Mesothelial cell of epicardium (in vitro differentiated cells): Measurements from ENCODE around the gene XYLT1. TPM values are rescaled to one million over a fixed set of nuclear protein-coding genes. Genes with fewer than 3 reads are reported as not detected.
"Not testable (repeated sequence)": the region's sequence is repeated elsewhere in the genome, so short reads cannot be mapped to it uniquely, and the experiment has no call there.

Source experiments
- DNase-seq, 2 experiments: peaks; one replicate each; pipeline ENCODE4 v3.0.0; 2021; ENCODE audit warnings: low spot score in 2 of 2; ENCODE audit not compliant: unreplicated experiment in 2 of 2
- H3K27ac Mint-ChIP-seq: 2 replicates; pipeline ENCODE4 v1.8.0; 2021; ENCODE audit warnings: mixed read lengths
- H3K27me3 Mint-ChIP-seq: 2 replicates; pipeline ENCODE4 v1.8.0; 2021; ENCODE audit warnings: low read depth, mixed read lengths
- H3K36me3 Mint-ChIP-seq: 2 replicates; pipeline ENCODE4 v1.8.0; 2021; ENCODE audit warnings: mixed read lengths
- H3K4me1 Mint-ChIP-seq: 2 replicates; pipeline ENCODE4 v1.8.0; 2021; ENCODE audit warnings: mixed read lengths
- H3K4me3 Mint-ChIP-seq: 2 replicates; pipeline ENCODE4 v1.8.0; 2021; ENCODE audit warnings: mild to moderate bottlenecking, moderate library complexity, mixed read lengths
- H3K9me3 Mint-ChIP-seq: 2 replicates; pipeline ENCODE4 v1.8.0; 2021; ENCODE audit warnings: mixed read lengths
- total RNA-seq: library from RNA; stranded (reverse); gene quantifications from 3 replicates; pipeline ENCODE4 v1.2.1, GENCODE V29; 2021
- TF ChIP-seq, protein P1 (sequence below): fragments of 200-600 bp; sonication (generic); IDR thresholded peaks from one replicate; pipeline ENCODE4 v1.5.0; 2021; ENCODE audit warnings: antibody characterized with exemption; ENCODE audit not compliant: unreplicated experiment

XYLT1 gene
- total RNA-seq, 1 donor from 2014 or later = 15.2 TPM

DNA sequence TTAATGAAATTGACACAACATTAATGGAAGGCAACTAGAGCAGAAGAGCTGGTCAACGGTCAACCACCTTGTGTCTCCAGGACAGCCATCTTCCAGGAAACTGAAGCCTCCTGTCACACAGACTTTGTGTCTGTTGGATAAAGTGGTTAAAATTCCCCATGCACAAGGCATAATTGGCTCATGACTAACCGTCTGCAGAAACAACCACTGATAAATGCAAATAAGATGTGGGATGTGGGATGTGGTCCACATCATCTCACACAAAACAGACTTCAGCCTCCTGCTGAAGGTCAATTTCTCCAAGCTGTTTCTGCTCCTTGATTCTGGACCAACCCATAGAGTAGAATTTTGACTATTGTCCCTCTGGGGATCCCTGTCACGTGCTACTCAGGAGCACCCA lies 26.9 kb upstream of the XYLT1 start:
- peaks cover 20% of the 10 kb centered on the region for H3K27me3 Mint-ChIP-seq
- H3K4me1 Mint-ChIP-seq = no peaks in the 10 kb centered on the region
- no peak overlapping the region for H3K4me3 Mint-ChIP-seq
- TF ChIP-seq, protein P1, sequence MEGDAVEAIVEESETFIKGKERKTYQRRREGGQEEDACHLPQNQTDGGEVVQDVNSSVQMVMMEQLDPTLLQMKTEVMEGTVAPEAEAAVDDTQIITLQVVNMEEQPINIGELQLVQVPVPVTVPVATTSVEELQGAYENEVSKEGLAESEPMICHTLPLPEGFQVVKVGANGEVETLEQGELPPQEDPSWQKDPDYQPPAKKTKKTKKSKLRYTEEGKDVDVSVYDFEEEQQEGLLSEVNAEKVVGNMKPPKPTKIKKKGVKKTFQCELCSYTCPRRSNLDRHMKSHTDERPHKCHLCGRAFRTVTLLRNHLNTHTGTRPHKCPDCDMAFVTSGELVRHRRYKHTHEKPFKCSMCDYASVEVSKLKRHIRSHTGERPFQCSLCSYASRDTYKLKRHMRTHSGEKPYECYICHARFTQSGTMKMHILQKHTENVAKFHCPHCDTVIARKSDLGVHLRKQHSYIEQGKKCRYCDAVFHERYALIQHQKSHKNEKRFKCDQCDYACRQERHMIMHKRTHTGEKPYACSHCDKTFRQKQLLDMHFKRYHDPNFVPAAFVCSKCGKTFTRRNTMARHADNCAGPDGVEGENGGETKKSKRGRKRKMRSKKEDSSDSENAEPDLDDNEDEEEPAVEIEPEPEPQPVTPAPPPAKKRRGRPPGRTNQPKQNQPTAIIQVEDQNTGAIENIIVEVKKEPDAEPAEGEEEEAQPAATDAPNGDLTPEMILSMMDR = no peak
- no peak overlapping the region for H3K27ac Mint-ChIP-seq
- no peaks in the 10 kb centered on the region for H3K36me3 Mint-ChIP-seq
- H3K9me3 Mint-ChIP-seq = no peaks in the 10 kb centered on the region
- DNase-seq = no peak

DNA sequence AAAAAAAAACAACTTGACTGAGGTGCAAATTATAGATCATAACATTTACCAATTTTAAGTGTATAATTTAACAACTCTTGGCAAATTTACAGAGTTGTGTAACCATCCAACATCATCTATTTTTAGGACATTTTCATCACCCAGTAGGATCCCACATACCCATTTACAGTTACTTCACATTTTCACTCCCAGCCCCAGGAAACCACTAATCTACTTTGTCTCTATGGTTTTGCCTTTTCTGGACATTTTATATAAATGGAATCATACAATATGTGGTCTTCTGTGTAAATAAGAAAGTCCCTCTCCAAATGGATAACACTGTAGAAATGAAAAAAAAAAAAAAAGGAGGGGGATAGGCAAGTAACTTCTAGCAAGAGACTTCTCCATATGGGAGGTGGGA lies 26.1 kb upstream of the XYLT1 start:
- DNase-seq = no peak
- no peak overlapping the region for H3K27ac Mint-ChIP-seq
- TF ChIP-seq, protein P1 = no peak
- H3K36me3 Mint-ChIP-seq = no peaks in the 10 kb centered on the region
- peaks cover 20% of the 10 kb centered on the region for H3K27me3 Mint-ChIP-seq
- no peak overlapping the region for H3K4me3 Mint-ChIP-seq
- H3K9me3 Mint-ChIP-seq = no peaks in the 10 kb centered on the region
- H3K4me1 Mint-ChIP-seq = no peaks in the 10 kb centered on the region

DNA sequence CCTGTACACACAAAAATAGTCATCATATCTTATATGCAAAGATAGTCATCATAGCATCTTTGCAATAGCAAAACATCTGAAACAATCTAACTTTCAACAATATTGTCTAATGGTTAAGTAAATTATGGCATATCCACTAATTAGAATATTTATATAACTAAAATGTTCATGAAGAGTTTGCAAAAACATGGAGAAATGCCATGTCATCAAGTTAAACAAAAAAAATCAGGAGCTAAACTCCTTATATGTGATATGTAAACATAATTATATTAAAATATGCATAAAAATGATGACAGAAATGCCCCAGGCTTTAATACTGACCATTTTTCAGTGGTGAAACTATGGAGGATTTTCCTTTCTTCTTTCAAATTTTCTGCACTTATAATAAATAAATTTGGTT lies 22.3 kb upstream of the XYLT1 start:
- H3K9me3 Mint-ChIP-seq = no peaks in the 10 kb centered on the region

DNA sequence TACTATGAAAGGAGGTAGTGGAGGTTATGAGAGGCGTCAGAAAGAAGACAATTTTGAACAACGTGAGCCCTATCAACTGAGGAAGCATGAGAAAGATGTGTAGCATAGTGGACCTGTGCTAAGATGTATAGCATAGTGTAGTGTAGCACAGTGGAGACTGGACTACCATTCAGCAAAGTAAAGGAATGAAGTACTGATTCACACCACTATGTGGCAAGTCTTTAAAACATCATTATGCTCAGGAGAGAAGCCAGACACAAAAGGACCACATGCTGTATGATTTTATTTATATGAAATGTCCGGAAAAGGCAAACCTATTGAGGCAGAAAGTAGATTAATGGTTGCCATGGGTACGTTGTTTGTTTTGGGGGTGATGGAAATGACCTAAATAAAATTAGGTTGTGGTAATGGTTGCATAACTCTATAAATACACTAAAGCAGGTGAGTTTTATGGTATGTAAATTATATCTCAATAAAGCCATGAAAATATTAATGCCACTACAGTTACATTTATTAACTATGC lies 20.4 kb upstream of the XYLT1 start:
- DNase-seq = no peak
- no peak overlapping the region for H3K27ac Mint-ChIP-seq
- TF ChIP-seq, protein P1 = no peak
- peaks cover 5% of the 10 kb centered on the region for H3K27me3 Mint-ChIP-seq
- no peaks in the 10 kb centered on the region for H3K4me1 Mint-ChIP-seq
- no peak overlapping the region for H3K4me3 Mint-ChIP-seq
- no peaks in the 10 kb centered on the region for H3K9me3 Mint-ChIP-seq
- H3K36me3 Mint-ChIP-seq = no peaks in the 10 kb centered on the region

More for the DNA sequence above, 22.3 kb upstream of the XYLT1 start:
- peaks cover 17% of the 10 kb centered on the region for H3K27me3 Mint-ChIP-seq
- no peaks in the 10 kb centered on the region for H3K4me1 Mint-ChIP-seq
- no peak overlapping the region for H3K27ac Mint-ChIP-seq
- H3K4me3 Mint-ChIP-seq = no peak overlapping the region
- H3K36me3 Mint-ChIP-seq = no peaks in the 10 kb centered on the region
- DNase-seq = no peak
- TF ChIP-seq, protein P1 = no peak

DNA sequence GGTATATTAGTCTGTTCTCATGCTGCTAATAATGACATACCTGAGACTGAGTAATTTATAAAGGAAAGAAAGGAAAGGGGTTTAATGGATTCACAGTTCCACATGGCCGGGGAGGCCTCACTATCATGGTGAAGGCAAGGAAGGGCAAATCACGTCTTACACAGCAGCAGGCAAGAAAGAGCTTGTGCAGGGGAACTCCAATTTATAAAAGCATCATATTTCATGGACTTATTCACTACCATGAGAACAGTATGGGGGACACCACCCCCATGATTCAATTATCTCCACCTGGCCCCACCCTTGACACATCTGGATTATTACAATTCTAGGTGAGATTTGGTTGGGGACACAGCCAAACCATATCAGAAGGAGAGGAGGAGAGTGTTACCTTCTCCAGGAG lies 17.7 kb upstream of the XYLT1 start:
- Mint-ChIP-seq H3K4me3 (no peak overlapping the region), H3K9me3 (no peaks in the 10 kb centered on the region), H3K27ac (no peak overlapping the region), H3K4me1 (peaks cover under 1% of the 10 kb centered on the region), H3K36me3 (no peaks in the 10 kb centered on the region), H3K27me3 (no peaks in the 10 kb centered on the region)
- TF ChIP-seq, protein P1 = no peak
- DNase-seq = no peak

DNA sequence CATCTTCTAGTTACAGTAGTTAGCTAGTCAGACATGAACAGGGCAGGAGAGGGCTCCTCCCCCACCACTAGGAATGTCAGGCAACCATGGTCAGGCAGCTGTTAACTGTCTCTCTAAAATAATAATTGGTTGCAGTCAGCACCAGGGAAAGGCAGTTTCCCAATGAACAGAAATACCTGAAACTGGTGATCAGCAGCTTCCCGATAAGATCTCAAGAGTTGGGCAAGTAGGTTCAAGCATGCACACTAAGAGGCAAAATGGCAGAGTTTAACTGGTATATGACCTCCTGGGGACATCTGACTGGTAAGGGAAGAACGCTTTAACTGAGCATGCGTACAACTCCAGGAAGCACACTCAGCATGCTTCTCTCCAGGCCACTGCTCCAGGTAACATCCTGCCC lies 12.6 kb upstream of the XYLT1 start:
- Mint-ChIP-seq H3K9me3 (peaks cover 13% of the 10 kb centered on the region), H3K36me3 (no peaks in the 10 kb centered on the region), H3K27me3 (no peaks in the 10 kb centered on the region), H3K4me1 (peaks cover 11% of the 10 kb centered on the region), H3K27ac (peak overlapping the region; percentile 66), H3K4me3 (no peak overlapping the region)
- TF ChIP-seq, protein P1 = no peak
- DNase-seq = no peak

DNA sequence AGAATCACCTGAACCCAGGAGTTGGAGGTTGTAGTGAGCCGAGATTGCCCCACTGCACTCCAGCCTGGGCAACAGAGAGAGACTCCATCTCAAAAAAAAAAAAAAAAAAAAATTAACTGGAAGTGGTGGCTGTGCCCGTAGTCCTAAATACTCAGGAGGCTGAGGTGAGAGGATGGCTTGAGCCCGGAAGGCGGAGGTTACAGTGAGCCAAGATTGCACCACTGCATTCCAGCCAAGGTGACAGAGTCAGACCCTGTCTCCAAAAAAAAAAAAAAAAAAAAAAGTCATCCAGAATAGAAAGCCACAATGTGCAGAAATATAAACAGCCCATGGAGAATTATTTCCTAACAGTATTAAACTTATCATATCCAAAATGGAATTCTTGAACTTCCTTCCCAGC lies 11.6 kb upstream of the XYLT1 start:
- H3K27ac Mint-ChIP-seq, DNase-seq, H3K36me3 Mint-ChIP-seq, H3K27me3 Mint-ChIP-seq, H3K4me3 Mint-ChIP-seq: not testable (repeated sequence)
- Mint-ChIP-seq H3K9me3 (peaks cover 13% of the 10 kb centered on the region), H3K4me1 (peaks cover 11% of the 10 kb centered on the region)
